HG03442 (cell line): ENCODE measurements around the gene C1orf159.

ENCODE experiments used
- ATAC-seq: cut with Tn5 transposase; IDR thresholded peaks from one replicate; pipeline ENCODE4 v1.9.1; 2021; ENCODE audit warnings: mild to moderate bottlenecking, moderate library complexity; ENCODE audit not compliant: unreplicated experiment

Gene C1orf159

GRCh38 chr1:1094981-1095380 is 20.9 kb downstream of the C1orf159 start:
- no peak for ATAC-seq

- no peak for ATAC-seq
Observed at GRCh38 chr1:1093610-1093943, 22.3 kb downstream of the C1orf159 start.

GRCh38 chr1:1092894-1093609 is 22.8 kb downstream of the C1orf159 start:
- no peak for ATAC-seq

GRCh38 chr1:1092149-1092855 is 23.6 kb downstream of the C1orf159 start:
- ATAC-seq = no peak

- ATAC-seq = no peak
Observed at GRCh38 chr1:1091344-1092148, 24.3 kb downstream of the C1orf159 start.

GRCh38 chr1:1090424-1091343 is 25.2 kb downstream of the C1orf159 start:
- ATAC-seq = no peak

GRCh38 chr1:1089731-1090423 is 26.0 kb downstream of the C1orf159 start:
- ATAC-seq = no peak

GRCh38 chr1:1088801-1089680 is 26.8 kb downstream of the C1orf159 start:
- no peak for ATAC-seq

- ATAC-seq = no peak
Observed at GRCh38 chr1:1088029-1088800, 27.7 kb downstream of the C1orf159 start.

GRCh38 chr1:1087351-1088028 is 28.4 kb downstream of the C1orf159 start:
- no peak for ATAC-seq

- ATAC-seq = no peak
Observed at GRCh38 chr1:1086911-1087341, 29.0 kb downstream of the C1orf159 start.

- no peak for ATAC-seq
Observed at GRCh38 chr1:1085911-1086841, 29.7 kb downstream of the C1orf159 start.

- ATAC-seq = no peak
Observed at GRCh38 chr1:1085171-1085841, 30.6 kb downstream of the C1orf159 start.

- no peak for ATAC-seq
Observed at GRCh38 chr1:1084372-1085170, 31.3 kb downstream of the C1orf159 start.
